ENCODE data around the gene ARV1.
"Not testable (repeated sequence)": the region's sequence is repeated elsewhere in the genome, so short reads cannot be mapped to it uniquely, and the experiment has no call there.

Gene ARV1

GRCh38 chr1:231020139-231020601, 41.3 kb downstream of the ARV1 start:
- DNase-seq, result no peak

- DNase-seq, result no peak
Observed at GRCh38 chr1:231020816-231021215, 41.9 kb downstream of the ARV1 start.

- DNase-seq, result no peak
Observed at GRCh38 chr1:231021540-231022031, 42.7 kb downstream of the ARV1 start.

GRCh38 chr1:231022543-231022942, 43.6 kb downstream of the ARV1 start:
- not testable (repeated sequence) for DNase-seq

- DNase-seq, result no peak
Observed at GRCh38 chr1:231023150-231023549, 44.3 kb downstream of the ARV1 start.

GRCh38 chr1:231026576-231026975, 47.7 kb downstream of the ARV1 start:
- DNase-seq, result no peak

- DNase-seq, result no peak
Observed at GRCh38 chr1:231027136-231027925, 48.4 kb downstream of the ARV1 start.

GRCh38 chr1:231027971-231028370, 49.1 kb downstream of the ARV1 start:
- no peak for DNase-seq

- no peak for DNase-seq
Observed at GRCh38 chr1:231028682-231029081, 49.8 kb downstream of the ARV1 start.

- DNase-seq, result not testable (repeated sequence)
Observed at GRCh38 chr1:231029247-231029646, 50.4 kb downstream of the ARV1 start.

GRCh38 chr1:231029841-231030240, 50.9 kb downstream of the ARV1 start:
- no peak for DNase-seq

- DNase-seq, result no peak
Observed at GRCh38 chr1:231032963-231033362, 54.1 kb downstream of the ARV1 start.

GRCh38 chr1:231035799-231036198, 56.9 kb downstream of the ARV1 start:
- no peak for DNase-seq

- DNase-seq, result no peak
Observed at GRCh38 chr1:231036416-231036815, 57.5 kb downstream of the ARV1 start.

- no peak for DNase-seq
Observed at GRCh38 chr1:231037585-231038517, 59.0 kb downstream of the ARV1 start.

- no peak for DNase-seq
Observed at GRCh38 chr1:231039161-231040018, 60.5 kb downstream of the ARV1 start.

GRCh38 chr1:231040019-231040799, 61.3 kb downstream of the ARV1 start, which contains the start of gene FAM89A:
Gene FAM89A, minus strand, starts transcription at chr1:231040254. Its CDS starts 43 bp downstream, at chr1:231040211.
- DNase-seq, result peak; percentile 60

- DNase-seq, result no peak
Observed at GRCh38 chr1:231040800-231041718, 62.2 kb downstream of the ARV1 start.

- DNase-seq, result no peak
Observed at GRCh38 chr1:231041719-231042261, 62.9 kb downstream of the ARV1 start.

- DNase-seq, result no peak
Observed at GRCh38 chr1:231044588-231044987, 65.7 kb downstream of the ARV1 start.

Data from effector CD8-positive, alpha-beta T cell (primary cell).